Nephron (organoid): ENCODE results near the gene BMPER.

Experiments used
- H3K27ac Mint-ChIP-seq, 3 experiments: 2 replicates each; pipeline ENCODE4 v1.8.0; 2020; ENCODE audit warnings: mixed read lengths in 3 of 3, mild to moderate bottlenecking in 2 of 3, moderate library complexity in 1 of 3
- H3K27me3 Mint-ChIP-seq: 2 replicates; pipeline ENCODE4 v1.8.0; 2021; ENCODE audit warnings: low read depth, mild to moderate bottlenecking, moderate library complexity, mixed read lengths
- H3K36me3 Mint-ChIP-seq: 2 replicates; pipeline ENCODE4 v1.8.0; 2020; ENCODE audit warnings: low read depth, mixed read lengths
- H3K4me1 Mint-ChIP-seq: 2 replicates; pipeline ENCODE4 v1.8.0; 2020; ENCODE audit warnings: mixed read lengths
- H3K4me3 Mint-ChIP-seq, 3 experiments: 2 replicates each; pipeline ENCODE4 v1.8.0; 2020; ENCODE audit warnings: mild to moderate bottlenecking in 3 of 3, mixed read lengths in 3 of 3, moderate library complexity in 2 of 3
- H3K9me3 Mint-ChIP-seq: 2 replicates; pipeline ENCODE4 v1.8.0; 2020; ENCODE audit warnings: mixed read lengths
- TF ChIP-seq, protein P1 (sequence below), 3 experiments: fragments of 200-600 bp; sonication (generic); IDR thresholded peaks; one replicate each; pipeline ENCODE4 v1.5.0; 2021; ENCODE audit warnings: antibody characterized with exemption in 3 of 3; ENCODE audit not compliant: unreplicated experiment in 3 of 3

Gene BMPER

DNA sequence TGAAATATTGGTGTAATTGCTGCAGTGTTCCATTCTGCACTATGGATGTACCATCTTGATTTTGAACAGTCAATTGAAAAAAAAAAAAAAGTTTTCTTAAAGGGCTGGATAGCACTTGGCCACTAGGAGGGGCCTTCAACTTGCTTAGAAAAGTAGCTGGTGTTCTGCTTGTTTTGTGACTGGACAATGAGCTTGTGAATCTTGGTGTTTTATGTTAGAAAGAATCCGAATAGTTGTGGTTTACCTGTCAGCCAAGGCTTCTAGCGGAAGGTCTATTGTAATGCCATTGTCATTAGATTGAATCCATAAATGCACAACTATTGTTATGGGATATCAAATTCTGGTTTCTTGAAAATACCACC, 77.1 kb downstream of the BMPER start:
- Mint-ChIP-seq H3K36me3 (no peaks in the 10 kb centered on the region), H3K27me3 (no peaks in the 10 kb centered on the region), H3K4me1 (no peaks in the 10 kb centered on the region), H3K9me3 (no peaks in the 10 kb centered on the region), H3K27ac (no peak overlapping the region), H3K4me3 (no peak overlapping the region)
- TF ChIP-seq, protein P1, sequence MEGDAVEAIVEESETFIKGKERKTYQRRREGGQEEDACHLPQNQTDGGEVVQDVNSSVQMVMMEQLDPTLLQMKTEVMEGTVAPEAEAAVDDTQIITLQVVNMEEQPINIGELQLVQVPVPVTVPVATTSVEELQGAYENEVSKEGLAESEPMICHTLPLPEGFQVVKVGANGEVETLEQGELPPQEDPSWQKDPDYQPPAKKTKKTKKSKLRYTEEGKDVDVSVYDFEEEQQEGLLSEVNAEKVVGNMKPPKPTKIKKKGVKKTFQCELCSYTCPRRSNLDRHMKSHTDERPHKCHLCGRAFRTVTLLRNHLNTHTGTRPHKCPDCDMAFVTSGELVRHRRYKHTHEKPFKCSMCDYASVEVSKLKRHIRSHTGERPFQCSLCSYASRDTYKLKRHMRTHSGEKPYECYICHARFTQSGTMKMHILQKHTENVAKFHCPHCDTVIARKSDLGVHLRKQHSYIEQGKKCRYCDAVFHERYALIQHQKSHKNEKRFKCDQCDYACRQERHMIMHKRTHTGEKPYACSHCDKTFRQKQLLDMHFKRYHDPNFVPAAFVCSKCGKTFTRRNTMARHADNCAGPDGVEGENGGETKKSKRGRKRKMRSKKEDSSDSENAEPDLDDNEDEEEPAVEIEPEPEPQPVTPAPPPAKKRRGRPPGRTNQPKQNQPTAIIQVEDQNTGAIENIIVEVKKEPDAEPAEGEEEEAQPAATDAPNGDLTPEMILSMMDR (IDR thresholded peaks at IDR 0.05; ENCODE audit: unreplicated experiment in 3 of 3): peak in 1 of 3 experiments; percentile 9

DNA sequence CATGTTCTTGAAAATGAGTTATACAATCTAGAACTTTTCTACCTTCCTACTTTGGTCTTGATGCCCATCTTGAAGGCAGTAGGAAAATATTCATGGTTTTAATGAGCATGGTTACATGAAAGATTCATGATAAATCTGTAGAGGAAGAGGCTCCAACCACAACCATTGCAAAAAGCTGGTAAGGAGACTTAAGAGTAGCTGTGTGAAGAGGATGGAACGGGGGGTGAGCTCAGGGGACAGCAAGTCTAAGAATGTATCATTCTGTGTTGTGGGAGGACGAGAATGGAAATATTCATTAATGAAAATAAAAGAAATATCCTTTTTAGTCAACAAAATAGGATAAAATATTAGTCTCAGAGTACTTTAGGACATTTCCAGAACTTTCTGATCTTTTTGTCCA, 81.1 kb downstream of the BMPER start:
- TF ChIP-seq, protein P1 (IDR thresholded peaks at IDR 0.05; ENCODE audit: unreplicated experiment in 3 of 3): no peak
- H3K36me3 Mint-ChIP-seq: peaks cover 5% of the 10 kb centered on the region
- H3K27ac Mint-ChIP-seq: no peak overlapping the region
- H3K9me3 Mint-ChIP-seq: peaks cover 4% of the 10 kb centered on the region
- no peaks in the 10 kb centered on the region for H3K4me1 Mint-ChIP-seq
- H3K4me3 Mint-ChIP-seq: no peak overlapping the region
- no peaks in the 10 kb centered on the region for H3K27me3 Mint-ChIP-seq

DNA sequence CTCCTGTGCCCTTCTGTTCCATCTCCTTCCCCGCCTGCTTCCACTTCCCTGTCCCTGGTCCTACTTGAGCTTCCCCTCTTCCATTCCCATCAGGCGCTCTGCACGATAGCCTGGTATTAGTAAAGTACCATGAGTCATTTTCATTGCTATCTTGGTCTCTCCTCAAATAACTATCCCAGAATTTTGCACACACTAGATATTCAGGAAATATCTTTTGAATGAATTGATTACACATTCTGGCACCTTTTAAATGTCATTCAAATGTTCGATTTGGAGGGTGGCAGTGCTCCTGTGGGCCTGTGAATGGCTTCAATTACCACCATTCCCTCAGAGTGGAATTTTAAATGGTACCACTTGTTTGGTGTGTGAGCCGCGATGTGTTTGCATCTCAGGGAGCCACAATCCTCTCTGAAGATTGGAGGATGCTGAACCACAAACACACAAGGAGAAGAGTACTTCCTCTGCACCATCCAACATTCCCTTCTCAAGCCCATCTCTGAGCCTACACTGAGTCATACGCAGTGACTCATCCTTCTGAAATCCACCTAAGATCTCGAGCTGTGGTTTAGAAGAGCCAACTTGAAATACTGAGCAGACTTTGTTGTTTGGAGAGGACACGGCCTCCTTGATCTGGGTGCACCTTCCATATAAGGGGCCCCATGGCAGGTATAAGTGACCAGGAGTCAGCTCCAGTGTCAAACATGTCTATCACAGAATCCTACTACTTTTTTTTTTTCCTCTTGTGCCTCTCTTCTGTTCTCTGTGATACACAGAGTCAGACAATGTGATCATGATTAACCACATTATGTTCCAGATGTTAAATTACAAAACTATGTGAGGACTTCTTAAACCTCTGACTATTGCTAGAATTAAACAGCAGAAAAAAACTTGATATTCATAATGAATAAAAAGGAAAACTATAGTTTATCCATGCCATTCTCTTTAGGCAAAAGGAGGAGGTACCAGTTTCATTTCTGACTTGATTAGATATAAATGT, 81.9 kb downstream of the BMPER start:
- Mint-ChIP-seq H3K4me3 (no peak overlapping the region), H3K27ac (no peak overlapping the region), H3K4me1 (no peaks in the 10 kb centered on the region), H3K9me3 (peaks cover 4% of the 10 kb centered on the region), H3K27me3 (no peaks in the 10 kb centered on the region), H3K36me3 (peaks cover 5% of the 10 kb centered on the region)
- TF ChIP-seq, protein P1 (IDR thresholded peaks at IDR 0.05; ENCODE audit: unreplicated experiment in 3 of 3): no peak

DNA sequence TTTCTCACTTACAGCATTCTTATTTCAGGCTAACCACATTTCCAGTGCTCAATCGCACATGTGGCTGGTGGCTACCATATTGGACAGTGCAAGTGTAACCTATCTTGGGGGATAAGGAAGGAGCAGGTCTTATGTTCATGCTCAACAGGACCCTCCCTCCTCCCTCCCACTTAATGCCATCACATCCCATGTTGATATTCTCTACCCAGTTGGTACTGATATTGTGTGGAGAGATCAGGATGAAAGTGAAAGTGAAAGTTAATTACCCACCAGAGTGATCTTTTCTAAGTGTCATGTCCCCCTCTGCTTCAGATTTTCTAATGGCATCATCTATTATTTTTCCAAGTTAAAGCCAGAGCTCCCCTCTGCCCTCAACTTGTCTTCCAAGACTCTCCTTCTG, 91.6 kb downstream of the BMPER start:
- H3K4me3 Mint-ChIP-seq: no peak overlapping the region
- no peaks in the 10 kb centered on the region for H3K27me3 Mint-ChIP-seq
- no peak overlapping the region for H3K27ac Mint-ChIP-seq
- peaks cover 4% of the 10 kb centered on the region for H3K4me1 Mint-ChIP-seq
- peaks cover 8% of the 10 kb centered on the region for H3K9me3 Mint-ChIP-seq
- TF ChIP-seq, protein P1 (IDR thresholded peaks at IDR 0.05; ENCODE audit: unreplicated experiment in 3 of 3): no peak
- peaks cover 8% of the 10 kb centered on the region for H3K36me3 Mint-ChIP-seq

DNA sequence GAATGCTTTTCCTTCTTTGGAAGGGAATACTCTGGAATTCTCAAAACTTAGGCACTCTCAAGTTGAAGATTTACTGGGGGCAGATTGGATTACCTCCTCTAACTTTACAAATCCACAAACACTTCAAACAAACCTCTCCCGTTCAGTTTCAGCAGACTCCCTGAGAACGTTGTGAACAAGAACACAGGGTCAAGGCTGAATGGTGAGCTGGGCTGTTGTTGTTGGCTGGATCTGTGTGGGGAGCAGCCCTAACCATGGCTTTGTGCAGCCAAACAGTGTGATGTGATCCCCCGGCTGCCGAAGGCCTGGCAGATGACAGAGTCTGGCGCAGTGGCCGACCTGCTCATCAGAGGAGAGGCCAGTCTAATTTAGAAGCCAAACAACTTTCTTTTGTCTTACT, 93.1 kb downstream of the BMPER start:
- peaks cover 13% of the 10 kb centered on the region for H3K9me3 Mint-ChIP-seq
- H3K4me1 Mint-ChIP-seq: peaks cover 4% of the 10 kb centered on the region
- H3K4me3 Mint-ChIP-seq: no peak overlapping the region
- peaks cover 9% of the 10 kb centered on the region for H3K36me3 Mint-ChIP-seq
- no peaks in the 10 kb centered on the region for H3K27me3 Mint-ChIP-seq
- TF ChIP-seq, protein P1 (IDR thresholded peaks at IDR 0.05; ENCODE audit: unreplicated experiment in 3 of 3): no peak
- H3K27ac Mint-ChIP-seq: peak overlapping the region in 2 of 3 experiments; percentile 16 to 27
